HG03432 (cell line): ENCODE data around the gene PSMA3.
"Not testable (repeated sequence)": the region's sequence is repeated elsewhere in the genome, so short reads cannot be mapped to it uniquely, and the experiment has no call there.

Experiments used
- ATAC-seq: cut with Tn5 transposase; IDR thresholded peaks from one replicate; pipeline ENCODE4 v1.9.1; 2021; ENCODE audit warnings: mild to moderate bottlenecking, moderate library complexity; ENCODE audit not compliant: unreplicated experiment

PSMA3 gene

GRCh38 chr14:58244556-58245387 is at the start of gene PSMA3:
TSS of gene PSMA3 (plus strand) at chr14:58244843. CDS start at chr14:58244921, 78 bp downstream.
- ATAC-seq, result peak; percentile 92

GRCh38 chr14:58196198-58196597 is 48.4 kb upstream of the PSMA3 start:
- no peak for ATAC-seq

GRCh38 chr14:58198086-58198485 is 46.6 kb upstream of the PSMA3 start:
- ATAC-seq, result no peak

- ATAC-seq, result peak; percentile 94
Observed at GRCh38 chr14:58199726-58200479, 44.7 kb upstream of the PSMA3 start, which contains the start of gene ACTR10. TSS of gene ACTR10 (plus strand) at chr14:58200149. CDS start at chr14:58200218, 69 bp downstream.

GRCh38 chr14:58200480-58200841 is 44.2 kb upstream of the PSMA3 start:
- ATAC-seq, result peak; percentile 10

GRCh38 chr14:58200846-58201245 is 43.8 kb upstream of the PSMA3 start:
- ATAC-seq, result no peak

- ATAC-seq, result no peak
Observed at GRCh38 chr14:58213176-58213575, 31.5 kb upstream of the PSMA3 start.

- no peak for ATAC-seq
Observed at GRCh38 chr14:58215191-58215914, 29.3 kb upstream of the PSMA3 start.

GRCh38 chr14:58216544-58216943 is 28.1 kb upstream of the PSMA3 start:
- no peak for ATAC-seq

- ATAC-seq, result no peak
Observed at GRCh38 chr14:58227096-58227819, 17.4 kb upstream of the PSMA3 start.

- no peak for ATAC-seq
Observed at GRCh38 chr14:58238252-58239243, 6.1 kb upstream of the PSMA3 start.

GRCh38 chr14:58239244-58240195 is 5.1 kb upstream of the PSMA3 start:
- ATAC-seq, result peak; percentile 21

- ATAC-seq, result peak; percentile 35
Observed at GRCh38 chr14:58243790-58244555, 670 bp upstream of the PSMA3 start.

GRCh38 chr14:58245562-58245961 is 919 bp downstream of the PSMA3 start:
- ATAC-seq, result no peak

GRCh38 chr14:58249611-58250010 is 5.0 kb downstream of the PSMA3 start:
- no peak for ATAC-seq

- ATAC-seq, result no peak
Observed at GRCh38 chr14:58258156-58258555, 13.5 kb downstream of the PSMA3 start.

GRCh38 chr14:58262005-58262404 is 17.4 kb downstream of the PSMA3 start:
- ATAC-seq, result not testable (repeated sequence)

- no peak for ATAC-seq
Observed at GRCh38 chr14:58265401-58265800, 20.8 kb downstream of the PSMA3 start.
